Left lobe of liver (tissue), 2 donors: Measurements from ENCODE around the gene ORM2. TPM values are rescaled to one million over a fixed set of nuclear protein-coding genes. Genes with fewer than 3 reads are reported as not detected.
"Not testable (repeated sequence)": the region's sequence is repeated elsewhere in the genome, so short reads cannot be mapped to it uniquely, and the experiment has no call there.

ENCODE experiments used
- ATAC-seq: fragments of 200-7000 bp; cut with Tn5 transposase; one replicate; pipeline ENCODE4 v1.9.1; 2020; ENCODE audit warnings: mild to moderate bottlenecking, moderate library complexity
- DNase-seq: peaks from one replicate; pipeline ENCODE4 v3.0.0-alpha.2; 2020; ENCODE audit warnings: low spot score
- total RNA-seq: library from RNA; stranded (reverse); gene quantifications from one replicate; pipeline ENCODE4 v1.2.1, GENCODE V29; 2021
- donor health status: DM: no; HTN: no; CAD: no; lungs with moderate emphysema.
- donor health status: DM: no; HTN: yes; CAD: no.

Gene ORM2
- 4,103 TPM for total RNA-seq

DNA sequence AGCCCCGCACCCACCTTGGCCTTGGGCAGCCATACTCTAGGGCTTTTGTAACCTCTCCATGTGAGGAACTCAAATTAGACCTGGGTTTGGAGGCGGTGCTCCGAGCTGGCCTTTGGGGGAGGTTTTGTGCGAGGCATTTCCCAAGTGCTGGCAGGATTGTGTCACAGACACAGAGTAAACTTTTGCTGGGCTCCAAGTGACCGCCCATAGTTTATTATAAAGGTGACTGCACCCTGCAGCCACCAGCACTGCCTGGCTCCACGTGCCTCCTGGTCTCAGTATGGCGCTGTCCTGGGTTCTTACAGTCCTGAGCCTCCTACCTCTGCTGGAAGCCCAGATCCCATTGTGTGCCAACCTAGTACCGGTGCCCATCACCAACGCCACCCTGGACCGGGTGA lies at the start of gene ORM2:
TSS of gene ORM2 (plus strand) at position 245 of the 398 bp plus-strand sequence. CDS start at position 281, 36 bp downstream.
- not testable (repeated sequence) for DNase-seq
- ATAC-seq = peak; percentile 53

GRCh38 chr9:114280636-114281472 lies 48.8 kb upstream of the ORM2 start:
- ATAC-seq (no peak), DNase-seq (no peak)

GRCh38 chr9:114281473-114282103 lies 48.1 kb upstream of the ORM2 start:
- ATAC-seq = no peak
- peak; percentile 40 for DNase-seq

DNA sequence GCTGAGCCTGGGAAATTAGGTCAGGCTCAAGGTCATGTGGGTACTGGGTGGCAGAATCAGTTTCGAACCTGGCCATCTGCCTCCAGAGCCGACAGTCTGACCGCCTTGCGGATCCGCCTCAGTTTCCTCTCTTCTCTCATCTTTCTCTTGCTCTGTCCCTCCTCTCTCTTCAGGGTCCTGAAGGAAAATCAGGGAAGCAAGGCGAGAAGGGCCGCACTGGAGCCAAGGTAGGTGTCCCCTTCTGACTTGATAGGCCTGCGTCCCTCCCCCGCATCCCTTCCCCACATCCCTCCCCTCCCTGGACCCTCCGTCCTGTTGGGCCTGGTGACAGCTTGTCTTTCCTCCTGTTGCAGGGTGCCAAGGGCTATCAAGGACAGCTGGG lies 47.6 kb upstream of the ORM2 start:
- DNase-seq = peak; percentile 33
- ATAC-seq = no peak

DNA sequence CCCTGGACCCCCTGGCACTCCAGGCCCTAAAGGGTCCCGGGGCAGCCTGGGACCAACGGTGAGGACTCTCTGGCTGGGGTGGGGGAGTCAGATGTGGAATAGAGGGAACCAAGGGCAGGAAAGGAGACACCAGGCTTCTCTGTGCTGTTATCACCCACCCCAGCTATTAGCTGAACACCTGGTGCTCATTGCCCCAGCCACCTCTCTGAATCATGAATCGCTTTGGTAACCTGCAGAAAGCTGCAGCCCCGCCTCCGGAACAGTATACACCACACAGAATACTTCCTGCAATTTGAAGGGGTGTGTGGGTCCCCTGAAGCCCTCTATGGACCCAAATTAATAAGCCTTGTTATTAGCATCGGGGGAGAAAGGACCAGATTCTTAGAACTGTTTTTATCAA lies 47.2 kb upstream of the ORM2 start:
- DNase-seq (peak; percentile 21), ATAC-seq (no peak)

DNA sequence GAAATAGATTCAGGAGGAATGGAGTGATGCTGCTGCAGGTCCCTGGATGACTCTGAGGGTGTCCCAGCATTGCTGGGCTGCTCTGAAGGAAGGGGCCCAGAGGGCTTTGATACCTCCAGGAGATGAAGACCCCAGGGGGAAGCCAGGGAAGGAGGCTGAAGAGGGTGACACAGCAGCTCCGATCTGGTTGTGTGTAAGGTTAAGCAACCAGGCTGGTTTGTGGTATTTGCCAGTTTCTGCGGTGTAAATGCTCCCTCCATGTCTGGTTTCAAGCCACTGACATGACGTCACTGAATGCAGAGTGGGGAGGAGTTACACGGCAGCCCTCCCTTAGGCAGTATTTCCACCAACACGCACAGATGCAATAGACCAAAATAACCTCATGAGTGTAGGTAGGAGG lies 46.7 kb upstream of the ORM2 start:
- peak; percentile 12 for DNase-seq
- no peak for ATAC-seq

GRCh38 chr9:114283551-114284111 lies 46.0 kb upstream of the ORM2 start:
- ATAC-seq (no peak), DNase-seq (peak; percentile 33)

DNA sequence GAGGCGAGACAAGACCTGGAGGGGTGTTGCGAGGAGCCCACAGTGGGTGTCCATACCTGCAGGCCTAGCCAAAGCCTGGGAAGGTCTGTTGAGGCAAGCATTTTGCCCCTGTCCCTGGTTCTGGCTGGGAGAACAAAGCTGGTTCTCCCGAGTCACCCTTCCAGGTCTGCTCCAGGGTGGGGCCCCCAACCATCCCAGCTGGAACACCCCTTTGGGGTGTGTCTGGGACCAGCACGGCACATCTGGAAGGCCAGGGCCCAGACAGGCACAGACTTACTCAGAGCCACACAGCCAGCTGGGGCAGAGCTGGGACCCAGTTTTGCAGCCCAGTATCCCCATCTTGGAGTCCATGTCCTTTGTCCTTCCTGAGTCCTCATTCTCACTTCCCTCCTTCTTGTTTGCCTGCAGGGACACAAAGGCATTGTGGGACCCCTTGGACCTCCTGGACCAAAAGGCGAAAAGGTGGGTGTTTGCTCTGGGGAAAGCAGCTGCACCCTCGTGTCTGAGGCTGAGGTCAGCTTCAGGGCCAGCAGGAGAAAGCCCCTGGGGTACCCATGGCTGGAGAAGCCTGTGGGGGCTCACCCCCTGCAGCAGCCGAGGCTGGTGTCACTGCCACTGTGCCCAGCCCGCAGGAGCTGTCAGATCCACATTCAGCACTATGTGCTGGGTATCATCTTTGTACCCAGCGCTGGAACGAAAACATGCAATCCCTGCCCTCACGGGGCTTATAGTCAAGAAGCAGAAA lies 45.2 kb upstream of the ORM2 start:
- no peak for ATAC-seq
- peak; percentile 37 for DNase-seq

GRCh38 chr9:114285166-114285867 lies 44.4 kb upstream of the ORM2 start:
- ATAC-seq (no peak), DNase-seq (peak; percentile 39)

GRCh38 chr9:114286146-114286679 lies 43.5 kb upstream of the ORM2 start:
- DNase-seq = peak; percentile 21

GRCh38 chr9:114287001-114287762 lies 42.5 kb upstream of the ORM2 start:
- ATAC-seq = no peak
- DNase-seq = peak; percentile 40

More at GRCh38 chr9:114286146-114286679, 43.5 kb upstream of the ORM2 start:
- ATAC-seq = no peak

DNA sequence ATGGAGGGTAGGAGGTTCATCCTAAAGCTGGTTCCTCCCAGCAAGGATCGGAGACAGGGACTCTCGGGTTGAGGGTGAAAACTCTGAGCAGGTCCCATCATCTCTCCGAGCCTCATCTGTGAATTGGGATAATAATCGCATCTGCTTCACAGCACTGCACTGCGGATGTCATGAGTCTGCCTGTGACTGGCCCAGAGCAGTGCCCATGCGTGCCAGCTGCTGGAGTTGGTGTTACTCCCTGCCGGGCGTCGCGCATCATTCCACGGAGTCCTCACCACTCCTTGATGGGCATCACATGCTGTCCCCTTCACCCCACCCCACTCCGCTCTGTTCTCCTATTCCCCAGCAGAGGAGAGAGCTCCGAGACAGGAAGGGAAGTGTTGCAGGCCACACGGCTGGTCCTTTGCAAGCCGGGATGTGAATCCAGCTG lies 41.9 kb upstream of the ORM2 start:
- DNase-seq (no peak), ATAC-seq (no peak)

DNA sequence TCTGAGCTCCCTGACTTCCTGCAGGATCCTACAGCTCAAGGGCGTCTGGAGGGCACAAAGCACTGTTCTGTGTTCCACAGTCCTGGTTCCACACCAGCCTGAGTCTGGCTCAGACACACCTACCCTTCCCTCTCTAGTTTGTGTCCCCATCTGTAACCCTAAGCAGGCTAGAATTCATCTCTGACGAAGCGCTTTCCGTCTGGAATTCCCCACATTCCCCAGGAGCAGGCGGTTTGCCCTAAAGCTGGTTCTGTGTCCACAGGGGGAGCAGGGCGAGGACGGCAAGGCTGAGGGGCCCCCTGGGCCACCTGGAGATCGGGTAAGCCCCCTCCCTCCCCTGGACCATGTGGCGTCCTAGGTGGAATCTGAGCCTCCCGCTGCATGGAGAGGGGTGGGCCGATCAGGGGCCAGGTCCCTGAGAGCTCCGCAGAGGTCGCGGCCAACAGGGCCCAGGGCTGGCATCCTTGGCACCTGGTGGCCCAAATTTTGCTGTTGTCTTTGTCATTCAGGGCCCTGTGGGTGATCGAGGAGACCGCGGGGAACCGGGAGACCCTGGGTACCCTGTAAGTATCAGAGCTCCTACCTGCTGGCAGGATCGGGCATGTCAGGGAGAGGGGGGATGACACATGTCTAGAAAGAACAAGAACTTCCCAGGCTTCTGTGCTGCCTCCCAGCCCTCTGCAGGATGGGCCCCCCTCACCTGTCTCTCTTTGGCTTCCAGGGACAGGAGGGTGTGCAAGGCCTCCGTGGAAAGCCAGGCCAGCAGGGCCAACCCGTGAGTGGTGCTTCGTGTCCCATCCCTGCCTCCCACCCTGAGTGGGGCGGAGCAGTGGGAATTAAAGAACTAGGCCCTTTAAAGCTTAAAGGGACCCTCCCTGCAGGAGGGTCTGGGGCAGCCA lies 41.2 kb upstream of the ORM2 start:
- peak; percentile 37 for DNase-seq
- ATAC-seq = no peak

GRCh38 chr9:114289106-114289505 lies 40.6 kb upstream of the ORM2 start:
- ATAC-seq = no peak
- DNase-seq = peak; percentile 43

DNA sequence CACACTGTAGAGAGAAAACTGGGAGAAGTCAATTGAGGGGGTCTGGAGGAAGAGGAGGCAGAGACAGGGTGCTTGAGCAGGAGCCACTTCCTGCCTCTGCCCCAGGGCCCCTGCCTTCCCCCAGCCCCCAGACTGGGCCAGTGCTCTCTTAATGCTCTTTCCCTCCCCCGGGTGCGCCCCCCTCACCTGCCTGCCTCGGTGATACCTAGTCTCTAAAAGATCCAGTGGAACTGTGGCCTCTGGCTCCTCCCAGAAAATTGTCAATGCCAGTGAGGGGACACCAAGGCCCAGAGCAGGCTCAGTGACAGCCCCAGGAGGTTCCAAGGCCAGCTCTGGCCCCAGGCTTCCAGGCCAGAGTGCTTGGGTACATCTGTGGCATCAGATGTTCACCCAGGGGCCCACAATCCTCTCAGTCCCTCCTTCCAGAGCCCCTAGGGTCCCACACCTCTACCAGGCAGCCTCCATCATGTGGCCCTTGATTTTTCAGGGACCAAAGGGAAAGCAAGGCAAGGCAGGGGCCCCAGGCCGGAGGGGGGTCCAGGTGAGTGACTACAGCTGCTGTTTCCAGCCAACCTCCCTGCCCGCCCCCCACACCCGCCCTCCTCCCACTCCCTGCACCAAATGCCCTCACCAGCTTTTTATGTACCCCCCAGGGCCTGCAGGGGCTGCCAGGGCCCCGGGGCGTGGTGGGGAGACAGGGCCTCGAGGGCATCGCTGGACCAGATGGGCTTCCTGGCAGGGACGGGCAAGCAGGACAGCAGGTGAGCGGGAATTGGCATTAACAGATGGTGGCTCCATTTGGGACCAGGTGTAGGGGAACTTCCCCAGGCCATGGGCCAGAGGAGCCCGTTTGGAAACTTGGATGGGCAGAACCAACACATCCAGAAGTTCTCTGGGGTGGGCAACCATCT lies 39.8 kb upstream of the ORM2 start:
- ATAC-seq = peak; percentile 14
- peak; percentile 42 for DNase-seq

DNA sequence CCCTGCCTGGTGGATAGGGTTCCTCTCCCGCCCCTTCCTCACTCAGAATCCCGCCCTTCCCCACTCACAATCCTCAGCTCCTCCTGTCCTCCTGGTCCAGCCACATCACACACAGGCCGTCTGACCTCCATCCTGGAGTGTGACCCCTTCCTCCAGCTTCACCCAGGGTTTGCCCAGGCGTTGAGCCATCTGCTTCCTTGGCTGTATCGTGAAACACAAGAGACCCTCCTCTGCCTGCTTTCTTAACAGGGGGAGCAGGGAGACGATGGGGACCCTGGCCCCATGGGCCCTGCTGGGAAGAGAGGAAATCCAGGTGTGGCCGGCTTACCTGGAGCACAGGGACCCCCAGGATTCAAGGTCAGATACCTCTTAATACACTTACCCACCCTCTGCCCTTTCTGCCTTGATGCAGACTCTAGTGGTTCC lies 39.1 kb upstream of the ORM2 start:
- ATAC-seq (peak; percentile 31), DNase-seq (peak; percentile 42)

DNA sequence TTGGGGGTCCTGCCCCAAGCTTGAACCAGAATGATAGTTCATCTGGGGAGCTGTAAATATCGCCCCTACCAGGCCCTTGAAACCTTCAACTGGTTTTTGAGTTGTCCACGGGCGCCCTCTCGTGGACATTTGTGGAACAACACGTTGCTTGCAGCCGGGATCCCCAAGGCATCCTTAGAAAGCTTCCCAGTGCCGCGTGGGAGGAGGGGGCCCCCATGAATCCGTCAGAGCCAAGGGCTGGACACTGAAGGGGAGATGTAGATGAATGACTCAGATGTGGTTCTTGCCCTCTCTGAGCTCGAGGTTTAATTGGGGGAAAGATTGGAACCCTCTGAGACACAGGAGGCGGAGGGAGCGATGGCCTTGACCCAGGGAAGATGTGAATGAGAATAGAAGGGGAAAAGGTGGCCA lies 38.6 kb upstream of the ORM2 start:
- DNase-seq (peak; percentile 74), ATAC-seq (peak; percentile 87)
